Measurements from ENCODE around the gene IGSF9B. TPM values are rescaled to one million over a fixed set of nuclear protein-coding genes. Genes with fewer than 3 reads are reported as not detected.

The IGSF9B gene
- total RNA-seq, 2 experiments from 2014 or later = 0.95 to 2.8 TPM

GRCh38 chr11:133886029-133886428, 70.7 kb downstream of the IGSF9B start:
- CTCF ChIA-PET (ENCODE audit: unreplicated experiment) = no interaction called here
- Histone ChIP-seq H3K4me3 (ENCODE audit: low read depth, low read length, poor library complexity, severe bottlenecking) (no peak overlapping the region), H3K79me2 (ENCODE audit: insufficient read depth, low read depth, low read length) (no peaks in the 10 kb centered on the region), H3K9me2 (ENCODE audit: insufficient read depth, low read length) (no peaks in the 10 kb centered on the region), H2AFZ (ENCODE audit: low read length) (no peak overlapping the region), H3K9me3 (ENCODE audit: low read length) (no peaks in the 10 kb centered on the region), H3K4me1 (ENCODE audit: insufficient read depth, low read length, poor library complexity, severe bottlenecking) (no peaks in the 10 kb centered on the region), H3K36me3 (ENCODE audit: insufficient read depth, low read length) (no peaks in the 10 kb centered on the region), H3K27ac (ENCODE audit: low read depth, low read length, poor library complexity, severe bottlenecking) (no peak overlapping the region), H3K4me2 (ENCODE audit: low read length) (no peak overlapping the region), H4K20me1 (ENCODE audit: insufficient read depth, low read length) (no peaks in the 10 kb centered on the region)
- POLR2A ChIA-PET = interaction anchor here (1.3 kb wide), 1 partner anchor 15 kb away, joined by 4 read pairs; no protein-coding TSS in a partner anchor
- TF ChIP-seq CTCF (conservative IDR thresholded peaks at IDR 0.05; ENCODE audit: low read length) = no peak
- no peak for TF ChIP-seq EZH2phosphoT487 (IDR thresholded peaks at IDR 0.05; ENCODE audit: borderline replicate concordance, low read depth, low read length)
- DNase-seq (ENCODE audit: low spot score) = no peak
- intact Hi-C loops (cut with micrococcal nuclease; ENCODE audit: unreplicated experiment) = no loop called here
- BruUV-seq (replicated peaks) = no TSS peak

GRCh38 chr11:133872160-133872559, 84.6 kb downstream of the IGSF9B start:
- ChIA-PET POLR2A (no interaction called here), CTCF (ENCODE audit: unreplicated experiment) (interaction anchor here (1.0 kb wide), 1 partner anchor 25 kb away, joined by 3 read pairs; no protein-coding TSS in a partner anchor)
- DNase-seq (ENCODE audit: low spot score) = no peak
- Histone ChIP-seq H4K20me1 (ENCODE audit: insufficient read depth, low read length) (no peaks in the 10 kb centered on the region), H3K36me3 (ENCODE audit: insufficient read depth, low read length) (no peaks in the 10 kb centered on the region), H3K79me2 (ENCODE audit: insufficient read depth, low read depth, low read length) (no peaks in the 10 kb centered on the region), H2AFZ (ENCODE audit: low read length) (no peak overlapping the region), H3K4me2 (ENCODE audit: low read length) (no peak overlapping the region), H3K9me3 (ENCODE audit: low read length) (no peaks in the 10 kb centered on the region), H3K27ac (ENCODE audit: low read depth, low read length, poor library complexity, severe bottlenecking) (no peak overlapping the region), H3K4me3 (ENCODE audit: low read depth, low read length, poor library complexity, severe bottlenecking) (no peak overlapping the region), H3K4me1 (ENCODE audit: insufficient read depth, low read length, poor library complexity, severe bottlenecking) (no peaks in the 10 kb centered on the region), H3K9me2 (ENCODE audit: insufficient read depth, low read length) (no peaks in the 10 kb centered on the region)
- TF ChIP-seq CTCF (conservative IDR thresholded peaks at IDR 0.05; ENCODE audit: low read length) (no peak), EZH2phosphoT487 (IDR thresholded peaks at IDR 0.05; ENCODE audit: borderline replicate concordance, low read depth, low read length) (no peak)
- no TSS peak for BruUV-seq (replicated peaks)
- intact Hi-C loops (cut with micrococcal nuclease; ENCODE audit: unreplicated experiment) = no loop called here

- no TSS peak for BruUV-seq (replicated peaks)
- CTCF ChIA-PET (ENCODE audit: unreplicated experiment) = no interaction called here
- H3K36me3 ChIP-seq (ENCODE audit: insufficient read depth, low read length) = no peaks in the 10 kb centered on the region
- H3K9me3 ChIP-seq (ENCODE audit: low read length) = no peaks in the 10 kb centered on the region
- H3K4me3 ChIP-seq (ENCODE audit: low read depth, low read length, poor library complexity, severe bottlenecking) = no peak overlapping the region
- no peak overlapping the region for H2AFZ ChIP-seq (ENCODE audit: low read length)
- H3K4me1 ChIP-seq (ENCODE audit: insufficient read depth, low read length, poor library complexity, severe bottlenecking) = no peaks in the 10 kb centered on the region
- intact Hi-C loops (cut with micrococcal nuclease; ENCODE audit: unreplicated experiment) = no loop called here
- no peak for TF ChIP-seq CTCF (conservative IDR thresholded peaks at IDR 0.05; ENCODE audit: low read length)
- no peak for TF ChIP-seq EZH2phosphoT487 (IDR thresholded peaks at IDR 0.05; ENCODE audit: borderline replicate concordance, low read depth, low read length)
- no peak for DNase-seq (ENCODE audit: low spot score)
- no peaks in the 10 kb centered on the region for H3K79me2 ChIP-seq (ENCODE audit: insufficient read depth, low read depth, low read length)
- POLR2A ChIA-PET = no interaction called here
- no peaks in the 10 kb centered on the region for H3K9me2 ChIP-seq (ENCODE audit: insufficient read depth, low read length)
- H3K27ac ChIP-seq (ENCODE audit: low read depth, low read length, poor library complexity, severe bottlenecking) = no peak overlapping the region
- no peaks in the 10 kb centered on the region for H4K20me1 ChIP-seq (ENCODE audit: insufficient read depth, low read length)
- no peak overlapping the region for H3K4me2 ChIP-seq (ENCODE audit: low read length)
Observed at GRCh38 chr11:133867456-133867855, 89.3 kb downstream of the IGSF9B start.
